Measurements from ENCODE around the gene CEP126.
A peak's percentile ranks its signal among the peaks of the same experiment; 100 is the strongest.

The CEP126 gene

GRCh38 chr11:102026959-102027358, 112.1 kb downstream of the CEP126 start:
- H3K4me1 ChIP-seq (ENCODE audit: low read length), result no peaks in the 10 kb centered on the region
- no peaks in the 10 kb centered on the region for H3F3A ChIP-seq (ENCODE audit: insufficient read depth, low read length)
- no peaks in the 10 kb centered on the region for H3K36me3 ChIP-seq (replicated peaks; ENCODE audit: insufficient read depth, low read length)
- no peaks in the 10 kb centered on the region for H3K27me3 ChIP-seq (replicated peaks; ENCODE audit: insufficient read depth, low read length)
- no peak overlapping the region for H2AFZ ChIP-seq (ENCODE audit: low read length)
- no peaks in the 10 kb centered on the region for H3K9me2 ChIP-seq (replicated peaks; ENCODE audit: insufficient read depth, low read length)
- no peaks in the 10 kb centered on the region for H4K20me1 ChIP-seq (ENCODE audit: insufficient read depth, low read length)
- H3K9me3 ChIP-seq (replicated peaks; ENCODE audit: insufficient read depth, low read length), result no peaks in the 10 kb centered on the region
- no peak for DNase-seq
- no peak overlapping the region for H3K4me2 ChIP-seq (ENCODE audit: low read depth, low read length)
- no peaks in the 10 kb centered on the region for H3K79me2 ChIP-seq (ENCODE audit: low read length)
- H3K4me3 ChIP-seq (ENCODE audit: low read length), result no peak overlapping the region
- H3K27ac ChIP-seq (ENCODE audit: low read length), result no peak overlapping the region
- TF ChIP-seq EZH2phosphoT487 (IDR thresholded peaks at IDR 0.05; ENCODE audit: low read length) (no peak), EZH2 (optimal IDR thresholded peaks at IDR 0.05; ENCODE audit: low read depth, low read length) (no peak), CTCF (IDR thresholded peaks at IDR 0.05; ENCODE audit: low read length) (no peak)
- H3K9ac ChIP-seq (ENCODE audit: low read length), result no peak overlapping the region

- no peak overlapping the region for H3K4me3 ChIP-seq (ENCODE audit: low read length)
- no peaks in the 10 kb centered on the region for H3K9me3 ChIP-seq (replicated peaks; ENCODE audit: insufficient read depth, low read length)
- H2AFZ ChIP-seq (ENCODE audit: low read length), result no peak overlapping the region
- no peaks in the 10 kb centered on the region for H3K4me1 ChIP-seq (ENCODE audit: low read length)
- H3K9ac ChIP-seq (ENCODE audit: low read length), result no peak overlapping the region
- H3K79me2 ChIP-seq (ENCODE audit: low read length), result no peaks in the 10 kb centered on the region
- H3F3A ChIP-seq (ENCODE audit: insufficient read depth, low read length), result no peaks in the 10 kb centered on the region
- no peak overlapping the region for H3K27ac ChIP-seq (ENCODE audit: low read length)
- no peaks in the 10 kb centered on the region for H4K20me1 ChIP-seq (ENCODE audit: insufficient read depth, low read length)
- H3K9me2 ChIP-seq (replicated peaks; ENCODE audit: insufficient read depth, low read length), result no peaks in the 10 kb centered on the region
- no peak for DNase-seq
- no peaks in the 10 kb centered on the region for H3K27me3 ChIP-seq (replicated peaks; ENCODE audit: insufficient read depth, low read length)
- no peak for TF ChIP-seq CTCF (IDR thresholded peaks at IDR 0.05; ENCODE audit: low read length)
- no peak for TF ChIP-seq EZH2phosphoT487 (IDR thresholded peaks at IDR 0.05; ENCODE audit: low read length)
- no peak for TF ChIP-seq EZH2 (optimal IDR thresholded peaks at IDR 0.05; ENCODE audit: low read depth, low read length)
- H3K36me3 ChIP-seq (replicated peaks; ENCODE audit: insufficient read depth, low read length), result no peaks in the 10 kb centered on the region
- no peak overlapping the region for H3K4me2 ChIP-seq (ENCODE audit: low read depth, low read length)
Observed at GRCh38 chr11:102036757-102037156, 121.9 kb downstream of the CEP126 start.

GRCh38 chr11:102046841-102047240, 132.0 kb downstream of the CEP126 start:
- Histone ChIP-seq H3K9ac (ENCODE audit: low read length) (no peak overlapping the region; the same call in 1 of the 2 replicates), H3K4me3 (ENCODE audit: low read length) (peak overlapping the region; percentile 50)

More at GRCh38 chr11:102046841-102047240, 132.0 kb downstream of the CEP126 start:
- no peaks in the 10 kb centered on the region for H4K20me1 ChIP-seq (ENCODE audit: insufficient read depth, low read length)
- H3F3A ChIP-seq (ENCODE audit: insufficient read depth, low read length), result no peaks in the 10 kb centered on the region
- no peaks in the 10 kb centered on the region for H3K9me3 ChIP-seq (replicated peaks; ENCODE audit: insufficient read depth, low read length)
- peak overlapping the region; percentile 71 for H2AFZ ChIP-seq (ENCODE audit: low read length)
- H3K9me2 ChIP-seq (replicated peaks; ENCODE audit: insufficient read depth, low read length), result no peaks in the 10 kb centered on the region
- TF ChIP-seq CTCF (IDR thresholded peaks at IDR 0.05; ENCODE audit: low read length) (no peak), EZH2 (optimal IDR thresholded peaks at IDR 0.05; ENCODE audit: low read depth, low read length) (no peak), EZH2phosphoT487 (IDR thresholded peaks at IDR 0.05; ENCODE audit: low read length) (no peak)
- H3K27me3 ChIP-seq (replicated peaks; ENCODE audit: insufficient read depth, low read length), result no peaks in the 10 kb centered on the region
- no peaks in the 10 kb centered on the region for H3K4me1 ChIP-seq (ENCODE audit: low read length)
- H3K36me3 ChIP-seq (replicated peaks; ENCODE audit: insufficient read depth, low read length), result no peaks in the 10 kb centered on the region
- H3K4me2 ChIP-seq (ENCODE audit: low read depth, low read length), result peak overlapping the region; percentile 69; the same call in 1 of the 2 replicates
- no peaks in the 10 kb centered on the region for H3K79me2 ChIP-seq (ENCODE audit: low read length)
- no peak overlapping the region for H3K27ac ChIP-seq (ENCODE audit: low read length)
- DNase-seq, result no peak

All from MM.1S (cell line).